ENCODE results near the gene ASTL.

The ASTL gene

DNA sequence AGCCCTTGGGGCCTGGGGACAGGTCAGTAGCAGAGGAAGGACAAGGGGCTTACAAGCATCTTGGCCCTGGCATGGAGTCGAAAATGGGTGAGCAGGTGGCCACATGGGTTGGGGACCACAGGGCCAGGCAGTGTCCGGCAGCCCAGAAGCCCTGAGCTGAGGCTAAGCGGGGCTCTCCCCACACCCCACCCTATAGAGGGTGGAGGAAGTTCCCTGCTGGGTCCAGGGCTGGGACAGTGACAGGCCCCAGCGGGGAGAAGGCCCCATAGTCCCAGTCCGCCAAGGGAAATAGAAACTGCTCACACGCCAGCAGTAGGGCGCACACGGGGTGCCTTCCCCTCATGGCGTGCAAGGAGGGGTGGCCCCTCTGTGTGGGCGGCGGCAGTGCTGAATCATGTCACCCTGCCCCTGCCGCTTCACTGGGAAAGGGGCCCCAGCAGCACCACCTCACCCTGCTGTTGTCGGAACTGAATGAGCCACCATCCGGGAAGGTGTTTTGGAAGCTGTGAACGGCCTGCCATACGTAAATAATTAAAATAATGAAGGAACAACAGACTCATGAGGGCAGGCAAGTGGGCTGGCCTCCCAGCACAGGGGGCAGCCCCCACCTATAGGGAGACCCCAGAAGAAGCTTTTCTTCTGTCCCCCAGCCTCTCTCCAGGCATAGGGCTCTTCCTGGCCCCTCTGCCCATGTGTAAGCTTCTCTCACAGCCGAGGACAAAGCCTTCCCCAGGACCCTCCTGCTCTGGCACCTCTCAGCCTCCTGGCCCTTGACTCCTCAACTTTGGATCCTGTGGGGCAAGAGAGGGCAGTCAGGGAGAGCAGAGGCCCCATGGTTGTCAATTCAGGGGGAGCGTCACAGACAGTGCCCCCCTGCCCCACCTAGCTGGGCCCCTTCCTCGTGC is 19.6 kb upstream of the ASTL start:
- Mint-ChIP-seq H3K4me3 (no peak overlapping the region), H3K27me3 (ENCODE audit: low read depth, poor library complexity) (peaks cover 12% of the 10 kb centered on the region), H3K4me1 (peaks cover 57% of the 10 kb centered on the region), H3K9me3 (peaks cover 7% of the 10 kb centered on the region), H3K36me3 (ENCODE audit: low read depth) (no peaks in the 10 kb centered on the region), H3K27ac (peak overlapping the region; percentile 57)
- TF ChIP-seq, protein P1, sequence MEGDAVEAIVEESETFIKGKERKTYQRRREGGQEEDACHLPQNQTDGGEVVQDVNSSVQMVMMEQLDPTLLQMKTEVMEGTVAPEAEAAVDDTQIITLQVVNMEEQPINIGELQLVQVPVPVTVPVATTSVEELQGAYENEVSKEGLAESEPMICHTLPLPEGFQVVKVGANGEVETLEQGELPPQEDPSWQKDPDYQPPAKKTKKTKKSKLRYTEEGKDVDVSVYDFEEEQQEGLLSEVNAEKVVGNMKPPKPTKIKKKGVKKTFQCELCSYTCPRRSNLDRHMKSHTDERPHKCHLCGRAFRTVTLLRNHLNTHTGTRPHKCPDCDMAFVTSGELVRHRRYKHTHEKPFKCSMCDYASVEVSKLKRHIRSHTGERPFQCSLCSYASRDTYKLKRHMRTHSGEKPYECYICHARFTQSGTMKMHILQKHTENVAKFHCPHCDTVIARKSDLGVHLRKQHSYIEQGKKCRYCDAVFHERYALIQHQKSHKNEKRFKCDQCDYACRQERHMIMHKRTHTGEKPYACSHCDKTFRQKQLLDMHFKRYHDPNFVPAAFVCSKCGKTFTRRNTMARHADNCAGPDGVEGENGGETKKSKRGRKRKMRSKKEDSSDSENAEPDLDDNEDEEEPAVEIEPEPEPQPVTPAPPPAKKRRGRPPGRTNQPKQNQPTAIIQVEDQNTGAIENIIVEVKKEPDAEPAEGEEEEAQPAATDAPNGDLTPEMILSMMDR (IDR thresholded peaks at IDR 0.05) = no peak
- no peak for DNase-seq

DNA sequence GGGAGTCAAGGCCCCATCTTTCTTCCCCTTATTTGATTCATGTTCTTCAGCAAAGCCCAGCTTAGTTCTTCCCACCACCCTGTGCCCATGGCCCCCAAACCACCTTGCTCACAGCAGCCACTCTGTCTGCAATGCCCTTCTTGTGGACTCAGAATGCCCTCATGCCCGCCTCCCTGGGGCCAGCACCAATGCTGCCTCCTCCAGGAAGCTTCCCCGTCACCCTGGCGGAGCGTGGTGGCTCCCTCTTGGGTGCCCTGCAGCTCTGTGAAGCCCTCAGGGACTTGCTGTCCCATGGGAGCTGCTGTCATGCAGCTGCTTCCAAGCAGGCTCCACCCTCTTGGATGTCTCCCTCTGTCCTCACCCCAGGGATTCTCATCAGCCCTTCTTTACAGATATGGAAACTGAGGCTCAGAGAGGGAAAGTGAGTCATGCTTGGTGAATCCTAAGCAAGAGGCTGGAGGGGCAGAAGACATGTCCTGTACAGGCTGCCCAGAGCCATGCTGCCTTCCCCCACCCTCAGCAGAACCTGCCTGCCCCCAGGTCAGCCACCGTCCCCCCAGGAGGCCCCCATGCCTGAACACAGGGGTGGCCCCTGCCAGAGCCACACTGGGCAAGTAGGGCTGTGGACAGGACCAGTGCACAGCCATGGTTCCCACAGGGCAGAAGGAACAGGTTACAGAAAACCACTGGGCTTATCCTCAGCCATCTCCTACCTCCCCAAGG is 18.8 kb upstream of the ASTL start:
- H3K27ac Mint-ChIP-seq = no peak overlapping the region
- H3K9me3 Mint-ChIP-seq = peaks cover 7% of the 10 kb centered on the region
- H3K27me3 Mint-ChIP-seq (ENCODE audit: low read depth, poor library complexity) = peaks cover 9% of the 10 kb centered on the region
- no peak for DNase-seq
- no peak overlapping the region for H3K4me3 Mint-ChIP-seq
- H3K4me1 Mint-ChIP-seq = peaks cover 57% of the 10 kb centered on the region
- H3K36me3 Mint-ChIP-seq (ENCODE audit: low read depth) = no peaks in the 10 kb centered on the region
- TF ChIP-seq, protein P1 (IDR thresholded peaks at IDR 0.05) = no peak

DNA sequence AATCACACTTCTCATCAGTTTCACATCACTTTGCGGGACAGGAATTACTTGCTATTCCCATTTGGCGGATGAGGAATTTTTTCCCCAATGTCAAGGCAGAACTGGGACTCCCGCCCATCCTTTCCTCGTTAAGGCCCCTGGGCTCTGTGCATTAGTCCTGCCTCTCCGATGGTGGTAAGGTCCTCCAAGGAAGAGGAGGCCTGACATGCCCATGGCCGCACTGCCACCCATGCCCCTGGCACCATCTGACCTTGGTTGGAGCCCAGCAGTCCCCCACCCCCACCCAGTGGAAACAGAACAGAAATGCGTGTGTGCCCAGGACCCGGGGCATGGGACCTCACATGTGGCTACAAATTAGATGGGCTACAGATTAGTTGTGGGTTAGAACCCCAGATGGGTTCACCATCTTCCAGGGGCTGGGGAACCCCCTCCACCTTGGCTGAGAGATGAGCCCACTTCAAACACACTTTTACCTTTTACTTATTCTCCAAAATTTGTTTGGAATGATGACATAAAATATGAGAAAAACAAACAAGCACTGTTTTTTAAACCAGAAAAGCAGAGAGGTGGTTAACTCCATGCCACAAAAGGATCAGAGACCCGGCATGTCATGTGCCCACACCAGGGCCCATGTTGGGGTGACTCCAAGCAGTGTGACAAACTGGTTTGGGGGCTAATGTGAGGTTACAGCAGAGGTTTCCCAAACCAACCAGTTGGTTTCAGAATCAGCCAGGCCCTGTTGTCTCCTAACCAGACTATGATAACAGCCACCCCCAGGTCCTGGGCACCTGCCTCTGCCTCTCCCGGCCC is 17.9 kb upstream of the ASTL start:
- no peaks in the 10 kb centered on the region for H3K36me3 Mint-ChIP-seq (ENCODE audit: low read depth)
- peaks cover 54% of the 10 kb centered on the region for H3K4me1 Mint-ChIP-seq
- no peak overlapping the region for H3K4me3 Mint-ChIP-seq
- peaks cover 7% of the 10 kb centered on the region for H3K9me3 Mint-ChIP-seq
- H3K27ac Mint-ChIP-seq = no peak overlapping the region
- DNase-seq = no peak
- H3K27me3 Mint-ChIP-seq (ENCODE audit: low read depth, poor library complexity) = peaks cover 9% of the 10 kb centered on the region
- TF ChIP-seq, protein P1 (IDR thresholded peaks at IDR 0.05) = no peak

DNA sequence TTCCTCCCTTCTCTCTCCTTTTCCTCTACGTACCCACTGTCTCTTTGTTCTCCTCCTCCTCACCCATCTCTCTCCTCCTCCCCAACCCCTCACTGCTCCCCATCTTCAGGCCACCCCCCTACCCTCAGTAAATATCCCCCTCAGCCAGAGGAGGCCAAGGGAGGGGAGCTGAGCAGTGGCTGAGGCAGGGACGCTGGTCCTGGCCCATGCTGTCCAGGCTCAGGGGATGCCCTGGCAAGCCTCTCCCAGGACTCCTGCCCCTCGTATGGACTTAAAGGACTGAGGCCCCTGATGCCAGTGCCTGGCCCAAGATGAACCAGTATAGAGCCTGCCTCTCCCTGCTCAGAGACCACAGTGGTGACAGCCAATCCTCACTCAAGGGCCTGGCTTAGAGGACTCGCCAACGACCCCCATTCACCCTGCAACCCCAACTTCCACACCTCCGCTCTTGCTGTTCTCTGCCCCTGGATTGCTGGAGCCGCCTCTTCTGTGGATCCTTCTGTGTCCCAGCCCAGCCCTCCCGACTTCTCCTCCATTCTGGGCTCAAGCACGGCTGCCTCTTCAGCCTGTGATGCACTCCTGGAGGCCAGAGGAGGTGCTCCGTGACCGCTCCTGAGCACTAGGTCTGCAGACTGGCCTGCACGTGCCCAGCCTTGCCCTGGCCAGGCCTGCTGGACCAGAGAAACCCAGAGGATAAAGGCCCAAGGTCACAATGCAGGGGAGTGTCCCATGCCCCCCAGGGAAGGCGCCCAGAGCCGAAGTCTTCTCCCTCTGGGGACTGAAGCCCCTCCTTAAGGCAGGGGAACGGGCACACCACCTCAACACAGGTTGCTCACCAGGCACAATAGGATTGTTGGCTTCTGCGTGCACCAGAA is 16.4 kb upstream of the ASTL start:
- TF ChIP-seq, protein P1 (IDR thresholded peaks at IDR 0.05) = no peak
- H3K4me1 Mint-ChIP-seq = peaks cover 52% of the 10 kb centered on the region
- H3K27ac Mint-ChIP-seq = peak overlapping the region; percentile 73
- peaks cover 9% of the 10 kb centered on the region for H3K27me3 Mint-ChIP-seq (ENCODE audit: low read depth, poor library complexity)
- H3K4me3 Mint-ChIP-seq = no peak overlapping the region
- H3K9me3 Mint-ChIP-seq = no peaks in the 10 kb centered on the region
- no peak for DNase-seq
- H3K36me3 Mint-ChIP-seq (ENCODE audit: low read depth) = no peaks in the 10 kb centered on the region

DNA sequence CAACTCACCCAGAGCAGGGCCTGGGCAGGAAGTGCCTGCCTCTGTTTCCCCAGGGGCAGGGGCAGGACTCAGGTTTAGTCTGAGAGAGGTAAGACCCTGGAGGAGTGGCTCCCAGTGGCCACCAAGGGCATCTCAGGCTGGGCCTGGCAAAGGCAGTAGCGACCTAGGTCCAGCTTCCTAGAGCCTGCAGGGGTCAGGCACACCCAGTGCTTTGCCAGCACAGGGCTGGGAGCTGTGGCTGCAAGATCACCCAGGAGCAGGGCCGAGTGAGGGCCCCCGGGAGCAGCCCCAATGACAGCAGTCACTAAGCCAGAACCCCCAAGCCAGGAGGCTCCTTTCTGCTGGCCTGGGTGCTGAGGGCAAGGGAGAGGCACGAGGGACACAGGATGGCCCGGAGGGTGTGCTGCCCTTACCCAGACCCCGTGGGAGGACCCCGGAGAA is 15.7 kb upstream of the ASTL start:
- H3K36me3 Mint-ChIP-seq (ENCODE audit: low read depth) = no peaks in the 10 kb centered on the region
- TF ChIP-seq, protein P1 (IDR thresholded peaks at IDR 0.05) = no peak
- no peak overlapping the region for H3K4me3 Mint-ChIP-seq
- H3K4me1 Mint-ChIP-seq = peaks cover 49% of the 10 kb centered on the region
- H3K9me3 Mint-ChIP-seq = no peaks in the 10 kb centered on the region
- DNase-seq = no peak
- peaks cover 7% of the 10 kb centered on the region for H3K27me3 Mint-ChIP-seq (ENCODE audit: low read depth, poor library complexity)
- no peak overlapping the region for H3K27ac Mint-ChIP-seq

All from nephron progenitor cell (in vitro differentiated cells).